HG02840 (cell line): Measurements from ENCODE around the gene GAS7.
"Not testable (repeated sequence)": the region's sequence is repeated elsewhere in the genome, so short reads cannot be mapped to it uniquely, and the experiment has no call there.

ENCODE experiments used
- ATAC-seq: cut with Tn5 transposase; IDR thresholded peaks from one replicate; pipeline ENCODE4 v1.9.1; 2021; ENCODE audit warnings: mild to moderate bottlenecking, moderate library complexity, moderate number of reproducible peaks; ENCODE audit not compliant: unreplicated experiment, low FRiP score

Gene GAS7

DNA sequence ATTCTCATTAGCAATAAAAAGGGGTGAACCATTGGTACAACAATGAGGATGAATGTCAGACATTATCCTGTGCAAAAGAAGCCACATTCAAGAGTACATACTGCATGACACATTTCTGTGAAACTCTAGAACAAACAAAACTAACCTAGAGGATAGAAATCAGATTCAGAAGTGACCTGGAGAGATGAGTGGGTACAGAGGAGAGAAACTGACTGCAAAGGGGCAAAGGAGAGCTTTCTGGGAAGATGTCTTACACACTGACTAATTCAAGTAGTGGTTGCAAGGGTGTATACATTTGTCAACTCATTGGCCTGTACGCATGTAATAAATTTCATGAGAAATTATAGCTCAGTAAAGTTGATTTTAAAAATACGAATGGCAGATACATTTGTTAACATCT, 115.6 kb downstream of the GAS7 start:
- no peak for ATAC-seq

DNA sequence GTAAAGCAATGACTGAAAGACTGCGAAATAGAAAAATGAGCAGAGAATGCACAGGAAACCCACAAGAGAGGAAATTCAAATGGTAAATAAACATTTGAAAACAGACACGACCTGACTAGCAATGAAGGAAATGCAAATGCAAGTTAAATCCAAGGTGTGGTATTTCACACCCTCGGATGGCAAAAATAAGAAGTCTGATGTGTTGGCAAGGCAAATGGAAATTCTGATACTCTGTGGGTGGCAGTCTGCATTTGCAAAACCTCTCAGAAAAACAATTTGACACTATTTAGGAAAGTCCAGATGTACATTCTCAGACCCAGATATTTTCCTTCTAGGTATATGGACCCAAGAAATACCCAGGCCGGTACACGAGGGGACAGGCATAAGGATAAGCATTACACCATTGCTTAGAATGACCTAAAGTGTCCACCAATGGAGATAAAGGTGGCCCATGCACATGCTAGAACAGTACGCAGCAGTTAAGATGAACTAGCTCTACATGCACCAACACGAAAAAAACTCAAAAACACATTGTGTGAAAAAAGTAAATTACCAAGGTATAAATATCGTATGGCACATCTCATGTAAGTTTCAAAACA, 116.7 kb downstream of the GAS7 start:
- ATAC-seq, result no peak

DNA sequence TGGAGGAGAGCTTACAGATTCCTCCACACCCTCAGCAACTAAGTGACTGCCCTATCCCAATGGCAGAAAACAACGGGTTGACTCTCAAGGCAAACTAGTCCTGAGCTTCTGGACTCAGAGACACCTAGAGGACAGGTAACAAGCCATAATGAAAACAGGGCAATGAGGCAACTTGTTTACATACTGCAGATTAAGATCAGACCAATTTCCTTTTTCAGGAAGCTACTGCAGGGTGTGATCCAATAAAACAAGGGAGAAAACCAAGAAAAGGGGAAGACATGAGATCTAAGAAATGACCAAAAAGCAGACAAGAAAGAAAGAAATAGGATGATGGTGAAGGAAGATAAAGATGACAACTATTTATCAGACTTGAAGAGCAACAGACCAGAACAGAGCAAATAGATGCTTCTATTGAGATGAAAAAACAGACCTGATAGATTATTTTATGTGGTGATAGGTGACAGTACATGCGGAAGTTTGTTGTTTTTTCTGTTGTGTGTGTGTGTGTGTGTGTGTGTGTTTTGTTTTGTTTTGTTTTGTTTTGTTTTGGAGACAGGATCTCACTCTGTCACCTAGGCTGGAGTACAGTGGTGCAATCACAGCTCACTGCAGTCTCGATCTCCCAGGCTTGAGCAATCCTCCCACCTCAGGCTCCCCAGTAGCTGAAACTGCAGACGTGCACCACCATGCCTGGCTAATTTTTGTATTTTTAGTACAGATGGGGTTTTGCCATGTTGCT, 120.7 kb downstream of the GAS7 start:
- ATAC-seq, result no peak

DNA sequence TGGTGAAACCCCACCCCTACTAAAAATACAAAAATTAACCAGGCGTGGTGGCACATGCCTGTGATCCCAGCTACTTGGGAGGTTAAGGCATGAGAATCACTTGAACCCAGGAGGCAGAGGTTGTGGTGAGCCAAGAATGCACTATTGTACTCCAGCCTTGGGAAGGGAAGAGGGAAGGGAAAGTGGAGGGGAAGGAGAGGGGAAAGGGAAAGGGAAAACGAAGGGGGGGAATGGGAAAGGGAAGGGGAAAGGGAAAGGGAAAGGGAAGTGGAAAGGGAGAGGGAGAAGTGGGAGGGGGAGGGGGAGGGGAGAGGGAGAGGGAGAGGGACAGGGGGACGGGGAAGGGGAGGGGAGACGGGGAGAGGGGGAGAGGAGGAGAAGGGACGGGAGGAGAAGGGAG, 122.5 kb downstream of the GAS7 start:
- no peak for ATAC-seq

DNA sequence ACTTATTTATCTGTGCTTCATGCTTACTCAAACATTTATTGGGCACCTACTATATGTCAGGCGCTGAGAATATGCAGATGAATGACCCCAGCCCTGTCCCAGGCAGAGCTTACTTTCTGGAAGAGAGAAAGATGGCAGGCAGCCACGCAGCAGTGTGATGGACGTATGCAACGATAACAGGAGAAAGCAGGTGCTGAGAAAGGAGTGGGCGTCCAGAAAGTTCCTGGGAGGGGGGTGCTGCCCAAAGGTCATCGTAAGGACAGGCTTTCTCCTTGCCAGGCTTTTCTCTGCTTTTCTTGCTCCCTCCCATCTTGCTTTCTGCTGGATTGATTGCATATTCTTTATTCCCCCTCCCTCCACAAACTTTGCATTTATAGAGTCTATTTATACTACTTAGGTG, 124.5 kb downstream of the GAS7 start:
- no peak for ATAC-seq

DNA sequence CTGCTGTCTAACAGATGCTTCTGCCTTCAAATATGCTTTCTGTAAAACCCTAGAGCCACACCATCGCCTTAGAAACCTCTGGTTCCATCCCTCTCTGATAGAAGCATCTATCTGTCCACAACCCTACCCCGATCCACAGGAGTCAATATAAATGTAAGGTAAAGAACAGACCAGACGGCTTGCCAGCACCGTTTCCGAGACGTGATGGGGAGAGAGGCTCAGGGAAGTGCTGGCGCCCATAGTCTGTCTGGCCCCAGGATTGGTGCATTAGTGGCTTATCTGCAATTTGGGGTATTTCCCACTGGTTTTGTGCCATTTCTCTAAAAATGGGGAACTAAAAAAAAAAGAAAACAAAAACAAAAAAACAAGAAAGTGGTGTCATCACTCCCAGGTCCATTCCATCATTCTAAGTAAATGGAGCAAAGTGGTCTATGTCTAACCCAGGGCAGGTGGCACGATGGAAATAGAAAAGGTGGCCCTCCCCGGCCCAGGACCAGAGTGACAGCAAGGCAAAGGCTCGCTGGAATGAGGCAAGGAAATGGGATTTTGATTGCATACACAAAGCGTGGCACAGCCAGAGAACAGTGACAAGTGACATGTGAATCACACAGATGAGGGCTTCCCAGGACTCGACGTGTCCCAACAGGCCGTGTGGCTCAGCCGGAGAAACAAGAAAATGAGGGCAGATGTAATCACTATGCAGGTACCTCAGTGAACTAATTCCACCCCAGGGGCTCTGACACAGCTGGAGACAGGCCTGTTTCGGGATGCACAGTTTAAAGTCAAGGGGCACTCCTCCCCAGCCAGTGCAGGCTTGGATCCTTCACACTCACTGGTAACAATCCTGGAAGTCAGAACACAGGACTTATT, 125.6 kb downstream of the GAS7 start:
- no peak for ATAC-seq

DNA sequence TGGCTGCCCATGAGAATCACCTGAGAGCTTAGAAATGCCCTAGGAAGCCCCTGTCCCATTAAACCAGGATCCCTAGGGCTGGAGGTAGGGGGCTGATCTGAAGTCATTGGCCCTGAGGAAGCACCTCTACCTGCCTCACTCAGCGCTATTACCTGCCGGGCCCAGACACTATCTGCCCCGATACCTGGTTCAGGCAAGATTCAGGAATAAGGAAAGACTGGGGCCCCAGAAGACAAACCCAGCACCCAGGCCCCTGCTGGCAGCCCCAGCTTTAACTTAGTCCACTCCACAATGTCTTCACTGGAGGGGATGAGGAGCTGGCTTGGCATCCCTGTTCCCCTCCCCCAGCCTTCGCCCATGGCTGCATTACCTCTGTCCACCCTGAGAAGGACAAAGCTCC, 126.3 kb downstream of the GAS7 start:
- no peak for ATAC-seq

DNA sequence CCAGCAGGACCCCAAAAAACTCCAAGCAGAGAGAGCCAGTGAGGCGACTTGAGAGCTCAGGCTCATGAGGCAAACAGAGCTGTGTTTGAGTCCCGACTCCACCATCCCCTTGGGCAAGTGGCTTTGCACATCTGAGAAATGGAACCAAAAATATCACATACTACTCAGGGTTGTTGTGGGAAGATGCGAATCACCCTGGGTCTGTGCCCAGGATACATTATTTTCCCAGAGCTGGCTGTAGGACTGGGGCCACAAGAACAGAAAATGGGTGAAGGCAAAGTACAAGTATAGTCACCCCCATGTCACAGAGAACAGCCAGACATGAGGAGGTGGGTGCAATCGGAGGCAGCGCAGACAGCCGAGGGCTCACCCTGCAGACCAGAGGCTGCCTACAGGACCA, 127.3 kb downstream of the GAS7 start:
- ATAC-seq, result no peak

DNA sequence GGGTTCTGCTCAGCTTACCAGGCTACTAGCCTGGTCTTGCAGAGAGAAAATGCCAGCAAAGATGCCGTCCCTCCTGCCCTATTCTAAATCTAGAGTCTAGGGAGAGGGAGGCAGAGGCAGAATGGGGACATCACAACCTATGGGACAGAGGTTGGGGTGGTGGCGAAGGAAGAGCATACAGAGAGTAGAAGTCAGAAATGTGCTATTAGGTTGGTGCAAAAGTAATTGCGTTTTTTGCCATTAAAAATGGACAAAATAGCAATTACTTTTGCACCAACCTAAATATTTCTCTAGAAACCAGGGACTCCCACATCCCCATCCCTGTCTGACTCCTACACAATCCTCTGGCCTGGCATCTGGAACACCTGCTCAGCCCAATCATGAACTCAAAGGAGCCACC, 127.7 kb downstream of the GAS7 start:
- no peak for ATAC-seq

DNA sequence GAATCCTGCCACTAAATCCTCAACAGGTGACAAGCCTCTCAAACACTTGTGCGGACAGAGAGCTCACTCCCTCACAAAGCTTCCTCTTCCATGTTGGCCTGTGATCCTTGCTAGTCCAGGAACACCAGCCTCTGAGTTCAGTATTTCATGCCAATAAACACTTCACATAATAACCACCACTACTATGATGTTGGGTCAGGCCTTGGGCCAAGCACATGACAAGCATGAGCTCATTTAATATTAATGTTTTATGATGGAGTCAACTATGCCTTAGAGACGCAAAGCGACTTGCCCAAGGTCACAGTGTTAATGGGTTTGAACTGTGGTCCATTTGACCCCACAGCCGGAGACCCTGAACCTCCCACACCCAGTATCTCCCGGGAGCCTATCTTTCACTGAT, 129.1 kb downstream of the GAS7 start:
- no peak for ATAC-seq

DNA sequence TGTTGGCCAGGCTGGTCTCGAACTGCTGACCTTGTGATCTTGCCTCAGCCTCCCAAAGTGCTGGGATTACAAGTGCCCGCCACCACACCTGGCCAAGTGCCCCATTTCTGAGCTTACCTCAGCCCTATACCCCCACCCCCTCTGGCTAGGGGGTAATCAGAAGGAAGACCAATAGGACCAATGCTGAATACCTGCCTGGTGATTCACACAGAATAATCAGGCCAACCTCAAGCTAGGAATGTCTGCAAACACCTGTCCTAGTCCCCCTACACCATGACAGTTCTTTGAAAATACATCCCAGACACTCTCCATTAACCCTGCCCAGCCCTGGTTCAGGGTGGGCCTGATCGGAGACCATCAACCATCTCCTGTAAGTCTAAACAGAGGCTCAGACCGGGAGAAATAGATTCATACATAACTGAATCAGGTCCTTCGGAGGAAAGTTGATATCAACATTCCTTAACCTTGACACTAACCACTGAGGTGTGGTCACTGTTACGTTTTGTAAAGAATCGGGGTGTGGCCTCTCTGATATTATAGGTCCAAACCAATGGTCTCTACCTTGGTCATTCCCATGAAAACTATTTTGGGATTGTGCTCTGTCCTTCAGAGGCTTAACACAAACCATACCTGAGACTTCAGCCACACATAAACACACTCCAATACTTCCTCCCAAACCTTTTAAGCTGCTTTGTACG, 130.8 kb downstream of the GAS7 start:
- ATAC-seq, result no peak

DNA sequence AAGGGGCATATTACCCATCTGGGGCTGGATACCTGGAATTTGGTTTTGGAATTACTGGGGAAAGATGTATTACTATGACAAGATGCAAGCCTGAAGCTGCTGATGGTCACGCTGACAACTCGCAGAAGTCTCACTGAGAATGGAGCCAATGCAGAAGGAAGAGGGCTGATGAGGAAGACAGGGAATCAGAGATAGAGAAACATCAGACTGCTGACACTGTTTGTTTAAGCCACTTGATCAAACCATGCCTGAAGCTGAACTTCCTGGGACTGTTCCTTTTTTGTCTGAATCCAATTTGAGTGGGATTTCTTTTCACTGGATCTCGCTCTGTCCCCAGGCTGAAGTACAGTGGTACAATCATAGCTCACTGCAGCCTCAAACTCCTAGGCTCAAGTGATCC, 133.9 kb downstream of the GAS7 start:
- no peak for ATAC-seq

DNA sequence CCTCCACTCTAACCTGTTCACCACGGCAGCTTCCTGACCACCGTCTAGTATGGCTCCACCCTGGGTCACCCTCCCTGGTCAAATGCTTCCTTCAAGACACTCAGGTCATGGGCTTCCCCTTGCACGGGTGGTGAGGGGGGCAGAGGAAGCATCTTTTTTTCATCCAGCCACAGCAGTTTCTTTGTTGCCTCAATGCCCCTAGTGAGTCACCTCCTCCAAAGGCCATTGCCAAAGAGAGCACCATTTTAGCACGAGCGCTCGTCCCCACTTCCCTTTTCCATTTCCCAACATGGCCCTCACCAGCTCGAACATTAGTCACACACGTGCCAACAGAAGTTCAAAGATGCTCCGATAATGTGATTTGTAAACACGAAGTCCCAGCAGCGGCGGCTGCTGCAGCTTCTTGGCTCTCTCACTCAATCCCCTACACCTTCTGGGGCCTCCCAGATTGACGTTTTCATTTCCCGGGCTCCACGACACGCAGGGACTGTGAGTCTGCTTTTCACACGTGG, 134.6 kb downstream of the GAS7 start:
- no peak for ATAC-seq

DNA sequence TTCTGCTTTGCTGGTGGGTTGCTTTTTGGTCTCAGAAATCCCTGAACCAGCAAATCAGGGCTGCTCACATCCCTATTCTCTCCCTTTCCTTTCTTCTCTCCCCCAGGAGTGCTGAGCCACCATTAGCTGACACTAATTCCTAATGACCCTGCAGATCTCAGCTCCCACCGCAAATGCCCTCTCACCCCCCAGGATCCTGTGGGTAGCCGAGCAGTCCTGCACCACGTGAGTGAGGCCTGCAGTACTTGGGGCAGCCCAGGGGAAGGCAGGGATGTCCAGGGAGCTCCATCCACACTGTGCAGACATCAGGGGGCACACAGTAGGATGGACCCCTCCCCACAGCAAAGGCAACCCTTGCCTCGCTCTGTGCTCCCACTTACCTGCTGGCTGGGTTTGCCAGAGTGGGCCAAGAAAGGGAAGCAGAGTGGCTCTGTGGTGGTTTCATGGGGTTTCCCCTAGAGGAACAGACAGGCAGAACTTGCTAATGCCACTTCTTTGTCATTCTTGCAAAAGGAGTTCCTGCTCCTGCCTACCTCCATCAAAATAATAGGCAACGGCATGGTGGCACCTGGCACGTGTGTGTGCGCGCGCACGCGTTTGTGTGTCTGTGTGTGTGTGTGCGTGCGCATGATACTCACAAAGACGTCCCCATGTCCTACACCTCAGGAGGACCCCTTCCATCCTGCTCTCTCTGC, 135.6 kb downstream of the GAS7 start:
- no peak for ATAC-seq

DNA sequence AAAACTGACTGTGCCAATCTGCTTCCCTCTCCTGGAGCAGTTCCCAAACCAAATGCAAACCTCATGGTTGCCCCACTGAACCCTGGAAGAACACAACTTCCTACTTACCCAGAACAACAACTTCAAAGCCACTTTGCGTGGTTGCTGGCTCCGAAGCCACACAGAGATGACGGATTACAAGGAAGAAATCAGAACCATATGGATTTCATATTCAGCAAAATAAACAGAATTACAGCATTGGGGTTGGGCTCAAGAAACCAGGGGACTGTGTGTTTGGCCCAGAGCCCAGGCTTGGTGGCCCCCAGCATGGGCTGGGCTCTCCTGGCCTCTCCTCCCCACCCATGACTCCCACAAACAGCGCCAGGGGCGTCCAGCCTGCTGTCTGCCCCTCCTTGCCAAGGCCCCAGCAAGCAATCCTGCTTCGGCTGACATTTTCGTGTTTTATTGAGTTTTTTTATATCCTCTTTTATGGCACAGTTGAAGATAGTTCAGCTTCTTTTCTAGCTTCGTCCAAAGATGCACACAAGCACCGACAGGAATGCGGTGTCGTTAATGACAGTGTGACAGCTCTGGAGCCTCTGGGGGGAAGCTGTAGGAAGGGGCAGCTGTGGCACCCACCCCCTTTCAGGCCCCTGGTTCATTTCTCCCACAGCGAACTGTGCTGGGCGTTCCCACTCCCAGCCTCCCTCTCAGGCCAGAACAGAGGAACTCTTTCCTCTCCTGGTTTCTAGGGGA, 137.1 kb downstream of the GAS7 start:
- no peak for ATAC-seq

DNA sequence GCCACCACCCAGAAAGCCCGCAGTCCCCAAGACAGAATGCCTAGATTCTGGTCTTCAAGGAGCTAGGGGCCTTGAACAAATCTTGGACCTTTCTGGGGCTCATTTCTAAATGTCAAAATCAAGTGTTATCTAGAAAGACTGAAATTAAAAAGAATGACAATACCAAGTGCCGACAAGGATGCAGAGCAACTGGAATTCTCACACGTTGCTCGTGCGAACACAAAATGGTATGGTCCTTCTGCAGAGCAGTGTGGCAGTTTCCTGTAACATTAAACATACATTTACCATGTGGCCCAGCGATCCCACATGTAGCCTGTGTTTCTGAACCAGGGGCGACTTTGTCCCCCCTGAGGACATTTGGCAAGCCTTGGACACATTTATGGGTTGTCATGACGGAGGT, 137.9 kb downstream of the GAS7 start:
- no peak for ATAC-seq

DNA sequence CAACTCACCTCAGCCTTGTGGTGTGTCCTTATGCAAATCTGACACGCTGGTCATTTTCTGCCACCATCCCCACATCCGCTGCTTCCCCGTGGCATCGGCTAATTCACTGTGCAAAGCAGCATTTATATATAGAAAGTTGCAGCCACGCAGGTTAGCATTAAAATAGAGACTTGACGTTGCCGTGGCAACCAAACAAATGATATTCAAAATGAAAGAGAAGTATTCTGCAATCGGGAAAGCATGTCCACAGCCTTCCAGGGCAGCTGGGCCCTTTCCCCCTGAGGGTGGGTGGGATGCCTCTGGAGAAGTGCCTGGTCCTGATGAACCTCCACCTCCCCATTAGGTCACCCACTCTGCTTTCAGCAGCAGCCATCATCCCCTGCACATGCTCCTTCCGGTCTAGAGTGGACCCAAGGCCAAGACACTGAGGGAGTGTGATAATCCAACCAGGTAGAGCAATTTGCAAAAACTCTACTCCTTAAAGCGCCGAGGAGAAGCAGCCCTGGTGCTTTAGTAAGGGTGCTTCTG, 138.7 kb downstream of the GAS7 start:
- peak; percentile 71 for ATAC-seq

DNA sequence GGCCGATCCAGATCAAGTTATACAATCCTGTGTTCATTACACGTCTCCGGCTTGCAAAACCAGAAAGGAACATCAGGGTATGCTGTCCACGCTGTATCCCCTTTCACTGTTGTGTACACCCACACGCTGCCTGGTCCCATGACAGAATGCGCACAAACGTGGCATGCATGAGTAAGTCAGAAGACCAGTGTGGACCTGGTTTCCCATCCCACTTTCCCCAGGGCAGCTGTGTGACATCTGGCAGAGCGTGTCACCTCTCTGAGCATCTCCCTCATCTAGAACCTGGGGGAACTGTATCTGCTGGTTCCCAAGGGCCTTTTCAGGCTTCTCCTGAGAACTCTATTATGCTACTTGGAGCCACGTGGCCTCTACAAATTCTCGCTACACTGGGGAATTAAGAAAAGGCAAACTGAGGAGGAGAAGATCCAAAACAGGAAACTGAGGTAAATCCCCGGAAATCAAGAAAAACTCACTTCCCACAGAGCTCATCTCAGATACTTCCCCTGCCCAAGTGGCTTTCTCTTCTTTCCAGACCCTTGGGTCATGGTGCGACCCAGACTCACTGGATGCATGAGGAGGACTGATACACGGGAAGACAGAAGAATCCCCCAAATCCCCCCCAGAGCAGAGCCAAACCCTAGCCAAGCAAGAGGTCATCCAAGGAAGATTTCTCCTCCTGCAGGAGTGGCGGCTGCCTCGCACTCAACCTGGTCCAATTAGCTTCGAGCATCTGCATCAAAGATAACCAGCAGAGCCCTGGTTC, 139.3 kb downstream of the GAS7 start:
- no peak for ATAC-seq

DNA sequence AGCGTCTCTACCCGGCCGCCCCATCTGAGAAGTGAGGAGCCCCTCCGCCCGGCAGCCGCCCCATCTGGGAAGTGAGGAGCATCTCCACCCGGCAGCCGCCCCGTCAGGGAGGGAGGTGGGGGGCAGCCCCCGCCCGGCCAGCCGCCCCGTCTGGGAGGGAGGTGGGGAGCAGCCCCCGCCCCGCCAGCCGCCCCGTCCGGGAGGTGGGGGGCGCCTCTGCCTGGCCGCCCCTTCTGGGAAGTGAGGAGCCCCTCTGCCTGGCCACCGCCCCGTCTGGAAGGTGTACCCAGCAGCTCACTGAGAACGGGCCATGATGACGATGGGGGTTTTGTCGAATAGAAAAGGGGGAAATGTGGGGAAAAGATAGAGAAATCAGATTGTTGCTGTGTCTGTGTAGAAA, 140.9 kb downstream of the GAS7 start:
- ATAC-seq, result not testable (repeated sequence)
